GM12878 (cell line): ENCODE results near the gene PRRT1. TPM values are rescaled to one million over a fixed set of nuclear protein-coding genes. Genes with fewer than 3 reads are reported as not detected.
A peak's percentile ranks its signal among the peaks of the same experiment; 100 is the strongest.

Experiments used
- ATAC-seq: fragments of 200-7000 bp; cut with Tn5 transposase; 3 replicates; pipeline ENCODE4 v1.9.1; 2020; ENCODE audit warnings: mild to moderate bottlenecking, moderate library complexity
- BruUV-seq: library from RNA; stranded (reverse); fragments of 400-500 nt; replicated peaks from 2 replicates; lab custom pipeline; 2021; lab: Mats Ljungman, UMichigan
- CTCF ChIA-PET: fragments of 300-600 bp; sonication (Branson Sonifier 250); formaldehyde crosslinking; extraction: SDS; loops from one replicate; lab custom pipeline; 2021; ENCODE audit warnings: inconsistent platforms; lab: Yijun Ruan, JAX
- POLR2A ChIA-PET: fragments of 350-600 bp; formaldehyde crosslinking; extraction: SDS; loops from one replicate; lab custom pipeline; 2021; ENCODE audit warnings: inconsistent platforms; lab: Charles Lee
- RAD21 ChIA-PET: fragments of 300-600 bp; sonication (Branson Sonifier 250); formaldehyde crosslinking; loops from one replicate; lab custom pipeline; 2023; ENCODE audit warnings: antibody characterized with exemption; ENCODE audit not compliant: unreplicated experiment; lab: Charles Lee
- SMC1A ChIA-PET: fragments of 300-600 bp; sonication (Branson Sonifier 250); formaldehyde crosslinking; loops from one replicate; lab custom pipeline; 2023; ENCODE audit not compliant: unreplicated experiment, uncharacterized antibody; lab: Charles Lee
- DNase-seq: peaks from one replicate; pipeline ENCODE4 v3.0.0-alpha.2; 2011; ENCODE audit warnings: low read depth, low spot score
- FAIRE-seq: peaks from 3 replicates; lab custom pipeline; 2011; peaks lifted over from hg19 to GRCh38; lab: Jason Lieb, UNC
- H2AFZ ChIP-seq: 2 replicates; pipeline ENCODE4 v1.6.0; 2011; ENCODE audit warnings: low read depth, low read length, control low read depth; ENCODE audit not compliant: control insufficient read depth
- H3K27ac ChIP-seq: 2 replicates; pipeline ENCODE4 v1.5.1; 2011; ENCODE audit warnings: control low read depth; ENCODE audit not compliant: control insufficient read depth, insufficient read depth
- H3K27me3 ChIP-seq, 2 experiments: replicated peaks in 1 of 2; 2 replicates each; pipeline versions ENCODE4 v1.6.0 to v1.6.1; 2011; ENCODE audit warnings: low read length in 1 of 2; ENCODE audit not compliant: control insufficient read depth in 2 of 2, insufficient read depth in 2 of 2
- H3K36me3 ChIP-seq, 2 experiments: 2 replicates each; pipeline ENCODE4 v1.5.1; 2011; ENCODE audit warnings: low read length in 1 of 2; ENCODE audit not compliant: control insufficient read depth in 2 of 2, insufficient read depth in 2 of 2
- H3K4me1 ChIP-seq: 2 replicates; pipeline ENCODE4 v1.6.1; 2011; ENCODE audit warnings: mild to moderate bottlenecking, low read length, moderate library complexity, mixed read lengths; ENCODE audit not compliant: control insufficient read depth, insufficient read depth
- H3K4me2 ChIP-seq: 2 replicates; pipeline ENCODE4 v1.6.0; 2011; ENCODE audit warnings: control low read depth; ENCODE audit not compliant: control insufficient read depth, insufficient read depth
- H3K4me3 ChIP-seq: fragments of 200-600 bp; sonication (generic); 2 replicates; pipeline ENCODE4 v1.5.1; 2016
- H3K79me2 ChIP-seq: 2 replicates; pipeline ENCODE4 v1.6.0; 2011; ENCODE audit warnings: low read length; ENCODE audit not compliant: control insufficient read depth, insufficient read depth
- H3K9ac ChIP-seq: 2 replicates; pipeline ENCODE4 v1.8.0; 2011; ENCODE audit warnings: low read length, control low read depth, mixed read lengths; ENCODE audit not compliant: control insufficient read depth, insufficient read depth
- H3K9me3 ChIP-seq: replicated peaks from 3 replicates; pipeline ENCODE4 v1.5.1; 2011; ENCODE audit warnings: mild to moderate bottlenecking, low read length; ENCODE audit not compliant: control insufficient read depth, insufficient read depth
- H4K20me1 ChIP-seq: 2 replicates; pipeline ENCODE4 v1.6.0; 2011; ENCODE audit not compliant: control insufficient read depth, insufficient read depth
- BHLHE40 ChIP-seq, 2 experiments: fragments of 450-650 bp in 1 of 2; IDR thresholded peaks; 2 replicates each; pipeline ENCODE4 v1.6.1; 2011 to 2017; ENCODE audit warnings: low read depth in 2 of 2, borderline replicate concordance in 1 of 2, improper control_type of control experiment in 1 of 2, low read length in 1 of 2, mild to moderate bottlenecking in 1 of 2
- ELK1 ChIP-seq: IDR thresholded peaks from 2 replicates; pipeline ENCODE4 v1.6.1; 2012; ENCODE audit warnings: low read depth, low read length, improper control_type of control experiment
- NKRF ChIP-seq: fragments of 450-650 bp; conservative IDR thresholded peaks from 2 replicates; pipeline ENCODE4 v1.6.1; 2017; ENCODE audit warnings: mild to moderate bottlenecking, moderate library complexity
- POLR2A ChIP-seq: IDR thresholded peaks from 2 replicates; pipeline ENCODE4 v1.6.1; 2011; ENCODE audit warnings: low read depth, mild to moderate bottlenecking, low read length
- REST ChIP-seq: IDR thresholded peaks from 2 replicates; pipeline ENCODE4 v1.6.1; 2012; ENCODE audit warnings: mild to moderate bottlenecking, low read depth, low read length
- ZNF24 ChIP-seq: fragments of 450-650 bp; IDR thresholded peaks from 2 replicates; pipeline ENCODE4 v1.6.1; 2017; ENCODE audit warnings: antibody characterized with exemption, mild to moderate bottlenecking
- WGBS: methylation state at CpG from one replicate; pipeline ENCODE4 v1.1.6; 2016; ENCODE audit warnings: low lambda C conversion rate; ENCODE audit not compliant: insufficient replicate concordance, insufficient coverage; ENCODE audit errors: missing lambda C conversion rate; 5-methylcytosine and 5-hydroxymethylcytosine counted together
- in situ Hi-C: fragments of 300-500 bp; cut with MboI; formaldehyde crosslinking; loops from 9 replicates; pipeline ENCODE4 v1.14.3; 2018; ENCODE audit warnings: mixed read lengths
- intact Hi-C: fragments of 100-400 bp; cut with micrococcal nuclease; formaldehyde crosslinking; loops from one replicate; pipeline ENCODE4 v1.14.2; 2022; ENCODE audit not compliant: unreplicated experiment
- polyA plus RNA-seq, 11 experiments: library from polyadenylated mRNA; depleted of rRNA in 4 of 11; unstranded in 6 of 11; stranded (reverse) in 5 of 11; fragments of >200 nt; fragmentation: Nextera tagmentation in 4 of 11; fragmentation: Illumina TruSeq in 1 of 11; extraction: Ambion mirVana in 4 of 11; extraction: Trizol in 1 of 11; gene quantifications; 1 replicate in 1 of 11; 2 replicates in 10 of 11; pipeline versions ENCODE4 v1.2.1 to v1.2.3, GENCODE V29; 2011 to 2016; ENCODE audit warnings: inconsistent platforms in 2 of 11, missing spikeins in 2 of 11, low read depth in 1 of 11
- total RNA-seq, 4 experiments: library from RNA; depleted of rRNA in 3 of 4; stranded (reverse); fragments of >200 nt in 3 of 4; fragmentation: Illumina TruSeq in 1 of 4; extraction: Trizol in 1 of 4; gene quantifications; 2 replicates each; pipeline versions ENCODE4 v1.2.1 to v1.2.3, GENCODE V29; 2013 to 2021

The PRRT1 gene
- total and polyA plus RNA-seq, 10 of the 15 experiments (the other 5 are each of a cell fraction or from before 2014, with no cell fraction given) = 0.04 to 0.15 (median 0.10) TPM; not detected in 6

- FAIRE-seq = no peak
- no peak overlapping the region for H3K27ac ChIP-seq
- BruUV-seq = no TSS peak
- no peaks in the 10 kb centered on the region for H4K20me1 ChIP-seq
- H3K9me3 ChIP-seq = no peaks in the 10 kb centered on the region
- H3K4me1 ChIP-seq = no peaks in the 10 kb centered on the region
- H3K4me3 ChIP-seq = no peak overlapping the region
- in situ Hi-C loops (no loop called here), intact Hi-C loops (no loop called here)
- DNase-seq = no peak
- H2AFZ ChIP-seq = no peak overlapping the region
- CTCF ChIA-PET = interaction anchor here (2.4 kb wide), 1 partner anchor 11 kb away, joined by 6 read pairs; no protein-coding TSS in a partner anchor
- SMC1A ChIA-PET = no interaction called here
- TF ChIP-seq BHLHE40 (IDR thresholded peaks at IDR 0.05; ENCODE audit: borderline replicate concordance in 1 of 2, low read depth in 2 of 2, low read length in 1 of 2) = no peak
- TF ChIP-seq NKRF = no peak
- TF ChIP-seq ZNF24 = no peak
- peak; percentile 44 for TF ChIP-seq POLR2A
- no peak for TF ChIP-seq ELK1
- TF ChIP-seq REST = no peak
- 36% methylated on average over 1 of the region's 1 CpG for WGBS
- POLR2A ChIA-PET = no interaction called here
- ATAC-seq = no peak
- H3K79me2 ChIP-seq = no peaks in the 10 kb centered on the region
- RAD21 ChIA-PET = no interaction called here
- H3K27me3 ChIP-seq = peaks cover 0 to 4% of the 10 kb centered on the region in 2 experiments; a peak in 2 of 4 replicates
- H3K4me2 ChIP-seq = no peak overlapping the region
- H3K36me3 ChIP-seq = no peaks in the 10 kb centered on the region
- no peak overlapping the region for H3K9ac ChIP-seq
Observed at GRCh38 chr6:32107406-32107805, 44.3 kb downstream of the PRRT1 start.
